K562 (cell line): ENCODE measurements around the gene INSYN2B. TPM values are rescaled to one million over a fixed set of nuclear protein-coding genes. Genes with fewer than 3 reads are reported as not detected.

Experiments used
- ATAC-seq: fragments of 200-7000 bp; cut with Tn5 transposase; 3 replicates; pipeline ENCODE4 v1.9.1; 2020; ENCODE audit warnings: moderate library complexity
- BruUV-seq: library from RNA; stranded (reverse); fragments of 400-500 nt; replicated peaks from 2 replicates; lab custom pipeline; 2021; lab: Mats Ljungman, UMichigan
- CTCF ChIA-PET: fragments of 300-600 bp; formaldehyde crosslinking; extraction: SDS; loops from one replicate; lab custom pipeline; 2021; ENCODE audit warnings: low intra/inter-chr PET ratio; lab: Yijun Ruan, JAX
- POLR2A ChIA-PET: fragments of 300-600, 350-650 bp; sonication (Branson Sonifier 250); formaldehyde crosslinking; extraction: SDS; loops from one replicate; lab custom pipeline; 2021; ENCODE audit warnings: antibody characterized with exemption, inconsistent platforms; lab: Yijun Ruan, JAX
- DNase-seq, 4 experiments: peaks; one replicate each; pipeline versions ENCODE4 v3.0.0 to v3.0.0-alpha.2; 2011 to 2018; ENCODE audit warnings: low spot score in 3 of 4, mixed read lengths in 3 of 4; ENCODE audit errors: extremely low read depth in 1 of 4
- FAIRE-seq: peaks from 2 replicates; lab custom pipeline; 2011; peaks lifted over from hg19 to GRCh38; lab: Jason Lieb, UNC
- H2AFZ ChIP-seq: 2 replicates; pipeline ENCODE4 v1.6.0; 2011; ENCODE audit warnings: low read depth, low read length, control low read depth, inconsistent platforms
- H3K27ac ChIP-seq: fragments of 200-600 bp; 3 replicates; pipeline ENCODE4 v1.8.0; 2011; ENCODE audit warnings: low read depth, mild to moderate bottlenecking, control low read depth, inconsistent platforms, low read length, moderate library complexity, mixed read lengths; ENCODE audit errors: extremely low read depth
- H3K27me3 ChIP-seq, 2 experiments: fragments of 300-600 bp in 1 of 2; 2 replicates in 1 of 2; 3 replicates in 1 of 2; pipeline versions ENCODE4 v1.6.0 to v1.8.0; 2011; ENCODE audit warnings: inconsistent platforms in 2 of 2, low read length in 2 of 2, mild to moderate bottlenecking in 1 of 2, mixed read lengths in 1 of 2, moderate library complexity in 1 of 2; ENCODE audit not compliant: control insufficient read depth in 2 of 2, insufficient read depth in 2 of 2
- H3K36me3 ChIP-seq: fragments of 300-600 bp; 3 replicates; pipeline ENCODE4 v1.8.0; 2011; ENCODE audit warnings: mild to moderate bottlenecking, low read length, inconsistent platforms; ENCODE audit not compliant: control insufficient read depth, insufficient read depth
- H3K4me1 ChIP-seq, 2 experiments: fragments of 200-600 bp in 1 of 2; replicated peaks in 1 of 2; 2 replicates in 1 of 2; 3 replicates in 1 of 2; pipeline versions ENCODE4 v1.5.1 to v1.8.0; 2011; ENCODE audit warnings: inconsistent platforms in 2 of 2, low read length in 2 of 2, mild to moderate bottlenecking in 1 of 2, mixed read lengths in 1 of 2, moderate library complexity in 1 of 2; ENCODE audit not compliant: control insufficient read depth in 2 of 2, insufficient read depth in 2 of 2
- H3K4me2 ChIP-seq: 2 replicates; pipeline ENCODE4 v1.6.1; 2011; ENCODE audit warnings: low read length, control low read depth, inconsistent platforms, mixed read lengths; ENCODE audit not compliant: insufficient read depth
- H3K4me3 ChIP-seq: fragments of 200-600 bp; sonication (generic), shearing (Covaris generic); 2 replicates; pipeline ENCODE4 v1.5.1; 2016; ENCODE audit warnings: control low read depth, inconsistent platforms
- H3K79me2 ChIP-seq: fragments of 200-600 bp; 3 replicates; pipeline ENCODE4 v1.8.0; 2011; ENCODE audit warnings: low read length, inconsistent platforms; ENCODE audit not compliant: control insufficient read depth, insufficient read depth
- H3K9ac ChIP-seq, 2 experiments: 2 replicates each; pipeline versions ENCODE4 v1.6.0 to v1.6.1; 2011; ENCODE audit warnings: low read depth in 2 of 2, low read length in 2 of 2, control low read depth in 1 of 2, inconsistent platforms in 1 of 2, mild to moderate bottlenecking in 1 of 2, mixed read lengths in 1 of 2; ENCODE audit not compliant: insufficient read depth in 1 of 2
- H3K9me1 ChIP-seq: one replicate; pipeline ENCODE4 v1.6.0; 2011; ENCODE audit warnings: inconsistent platforms, mild to moderate bottlenecking, low read length, moderate library complexity; ENCODE audit not compliant: control insufficient read depth, insufficient read depth
- H3K9me3 ChIP-seq: replicated peaks from 2 replicates; pipeline ENCODE4 v1.5.1; 2011; ENCODE audit warnings: low read depth, low read length, inconsistent platforms; ENCODE audit not compliant: control insufficient read depth, insufficient read depth
- H4K20me1 ChIP-seq: replicated peaks from 2 replicates; pipeline ENCODE4 v1.6.1; 2011; ENCODE audit warnings: low read length, inconsistent platforms, mixed read lengths; ENCODE audit not compliant: control insufficient read depth, insufficient read depth
- ATF3 ChIP-seq, 2 experiments: fragments of 450-650 bp in 1 of 2; sonication (generic) in 1 of 2; formaldehyde crosslinking in 1 of 2; IDR thresholded peaks in 1 of 2; conservative IDR thresholded peaks in 1 of 2; 2 replicates each; pipeline versions ENCODE4 v1.6.1 to v1.8.1; 2016 to 2023; ENCODE audit warnings: mild to moderate bottlenecking in 2 of 2, moderate library complexity in 2 of 2, inconsistent platforms in 1 of 2, missing genetic modification reagents in 1 of 2
- BCL6 ChIP-seq: fragments of 250-450 bp; sonication (Bioruptor Pico); IDR thresholded peaks from 2 replicates; pipeline ENCODE4 v1.4.0; 2020
- BCLAF1 ChIP-seq, 2 experiments: fragments of 450-650 bp in 1 of 2; IDR thresholded peaks; 2 replicates each; pipeline ENCODE4 v1.6.1; 2011 to 2017; ENCODE audit warnings: low read depth in 2 of 2, antibody characterized with exemption in 1 of 2, borderline replicate concordance in 1 of 2, low read length in 1 of 2, mild to moderate bottlenecking in 1 of 2, mixed read lengths in 1 of 2; ENCODE audit not compliant: control insufficient read depth in 1 of 2
- DIDO1 ChIP-seq: fragments of 450-650 bp; IDR thresholded peaks from 2 replicates; pipeline ENCODE4 v1.6.1; 2016; ENCODE audit warnings: low read depth, missing biosample characterization, missing genetic modification characterization
- ETS2 ChIP-seq: IDR thresholded peaks from 2 replicates; pipeline ENCODE4 v1.6.1; 2016; ENCODE audit warnings: borderline replicate concordance, missing genetic modification characterization, mild to moderate bottlenecking, moderate library complexity, missing compliant biosample characterization; ENCODE audit not compliant: poor library complexity, severe bottlenecking
- KDM5B ChIP-seq: fragments of 200-600 bp; sonication (generic); IDR thresholded peaks from 2 replicates; pipeline ENCODE4 v1.6.1; 2012; ENCODE audit warnings: low read depth, mild to moderate bottlenecking, moderate library complexity, low read length, control low read depth, inconsistent platforms; ENCODE audit not compliant: insufficient replicate concordance
- KLF13 ChIP-seq: fragments of 450-650 bp; IDR thresholded peaks from 2 replicates; pipeline ENCODE4 v1.6.1; 2016; ENCODE audit warnings: missing genetic modification characterization, low read depth, mild to moderate bottlenecking, missing compliant biosample characterization, moderate library complexity, borderline replicate concordance
- MCM3 ChIP-seq: fragments of 450-650 bp; IDR thresholded peaks from 2 replicates; pipeline ENCODE4 v1.6.1; 2016
- NKRF ChIP-seq: fragments of 450-650 bp; IDR thresholded peaks from 2 replicates; pipeline ENCODE4 v1.6.1; 2016; ENCODE audit warnings: borderline replicate concordance
- ZBTB7A ChIP-seq: IDR thresholded peaks from 2 replicates; pipeline ENCODE4 v1.6.1; 2011; ENCODE audit warnings: low read depth, mild to moderate bottlenecking, low read length, moderate library complexity, borderline replicate concordance; ENCODE audit not compliant: control insufficient read depth
- ZNF239 ChIP-seq: fragments of 250-450 bp; sonication (Bioruptor Pico); IDR thresholded peaks from 2 replicates; pipeline ENCODE4 v1.4.0; 2020; ENCODE audit warnings: mild to moderate bottlenecking
- ZNF311 ChIP-seq: fragments of 250-450 bp; sonication (Bioruptor Pico); IDR thresholded peaks from 2 replicates; pipeline ENCODE4 v1.4.0; 2020; ENCODE audit warnings: mild to moderate bottlenecking, moderate library complexity
- ZNF551 ChIP-seq: fragments of 250-450 bp; sonication (Bioruptor Pico); IDR thresholded peaks from 2 replicates; pipeline ENCODE4 v1.5.0; 2021; ENCODE audit warnings: mild to moderate bottlenecking, moderate library complexity
- ZNF586 ChIP-seq: fragments of 450-650 bp; formaldehyde crosslinking; conservative IDR thresholded peaks from 2 replicates; pipeline ENCODE4 v1.4.0; 2020; ENCODE audit warnings: mild to moderate bottlenecking, moderate library complexity
- WGBS: fragments of 100-300 bp; shearing (Covaris generic); methylation state at CpG from one replicate; pipeline ENCODE4 v1.1.6; 2016; ENCODE audit warnings: low coverage, mixed read lengths; ENCODE audit not compliant: insufficient coverage; ENCODE audit errors: missing lambda C conversion rate; 5-methylcytosine and 5-hydroxymethylcytosine counted together
- in situ Hi-C: fragments of 300-500 bp; cut with MboI; formaldehyde crosslinking; loops from 4 replicates; pipeline ENCODE4 v1.15.0; 2018; ENCODE audit warnings: inconsistent platforms, mixed read lengths
- intact Hi-C: fragments of 100-400 bp; cut with micrococcal nuclease; formaldehyde crosslinking; loops from 2 replicates; pipeline ENCODE4 v1.14.2; 2022
- polyA plus RNA-seq, 8 experiments: library from polyadenylated mRNA; depleted of rRNA in 4 of 8; stranded (reverse) in 5 of 8; unstranded in 3 of 8; fragments of >200 nt; fragmentation: Nextera tagmentation in 2 of 8; fragmentation: Illumina TruSeq in 1 of 8; extraction: Ambion mirVana in 2 of 8; extraction: Trizol in 1 of 8; gene quantifications; 2 replicates each; pipeline versions ENCODE4 v1.2.1 to v1.2.3, GENCODE V29; 2011 to 2014; ENCODE audit warnings: inconsistent platforms in 1 of 8, missing spikeins in 1 of 8
- total RNA-seq, 7 experiments: library from RNA; depleted of rRNA in 6 of 7; stranded (reverse); fragments of >200 nt in 6 of 7; fragmentation: Illumina TruSeq in 2 of 7; extraction: Trizol in 2 of 7; gene quantifications; 2 replicates each; pipeline versions ENCODE4 v1.2.1 to v1.2.3, GENCODE V29; 2011 to 2021; ENCODE audit warnings: low replicate concordance in 1 of 7

INSYN2B gene
- total and polyA plus RNA-seq, 9 of the 15 experiments (the other 6 are each of a cell fraction or from before 2014, with no cell fraction given): not detected

GRCh38 chr5:169904059-169904458 lies 76.2 kb downstream of the INSYN2B start:
- no peaks in the 10 kb centered on the region for H3K36me3 ChIP-seq
- intact Hi-C loops: no loop called here
- no peaks in the 10 kb centered on the region for H3K4me1 ChIP-seq
- no peak overlapping the region for H2AFZ ChIP-seq
- ChIA-PET CTCF (no interaction called here), POLR2A (no interaction called here)
- H3K4me2 ChIP-seq: no peak overlapping the region
- no peak overlapping the region for H3K4me3 ChIP-seq
- DNase-seq: no peak
- H3K9me3 ChIP-seq: no peaks in the 10 kb centered on the region
- in situ Hi-C loops: no loop called here
- H3K27ac ChIP-seq: no peak overlapping the region
- H3K9ac ChIP-seq: no peak overlapping the region
- no peaks in the 10 kb centered on the region for H3K79me2 ChIP-seq
- no peaks in the 10 kb centered on the region for H3K9me1 ChIP-seq
- no TSS peak for BruUV-seq
- no peak for ATAC-seq
- no peaks in the 10 kb centered on the region for H4K20me1 ChIP-seq
- 0% methylated on average over 1 of the region's 2 CpGs for WGBS
- FAIRE-seq: no peak
- H3K27me3 ChIP-seq: peaks cover 0 to 3% of the 10 kb centered on the region in 2 experiments; a peak in 1 of 5 replicates
- TF ChIP-seq KDM5B: no peak
- TF ChIP-seq ZBTB7A: no peak
- TF ChIP-seq ETS2 (tag): no peak
- TF ChIP-seq BCLAF1 (IDR thresholded peaks at IDR 0.05; ENCODE audit: borderline replicate concordance in 1 of 2, control insufficient read depth in 1 of 2, low read depth in 2 of 2, low read length in 1 of 2): no peak
- no peak for TF ChIP-seq ZNF239 (CRISPR knock-in tag)
- TF ChIP-seq ZNF311 (CRISPR knock-in tag): no peak
- TF ChIP-seq ZNF551: no peak
- no peak for TF ChIP-seq BCL6 (CRISPR knock-in tag)
- no peak for TF ChIP-seq DIDO1 (tag)
- TF ChIP-seq ATF3 (IDR thresholded peaks at IDR 0.05): no peak
- TF ChIP-seq ATF3 (CRISPR knock-in tag; conservative IDR thresholded peaks at IDR 0.05): no peak
- no peak for TF ChIP-seq MCM3
- no peak for TF ChIP-seq NKRF
- TF ChIP-seq KLF13 (tag): no peak
- TF ChIP-seq ZNF586: no peak
